ENCODE measurements around the gene GPR137B. TPM values are rescaled to one million over a fixed set of nuclear protein-coding genes. Genes with fewer than 3 reads are reported as not detected.

Gene GPR137B
- total and polyA plus RNA-seq, 2 experiments from 2014 or later = 4.5 to 11.1 TPM

GRCh38 chr1:236160540-236161127, 18.3 kb downstream of the GPR137B start (continued):
- TF ChIP-seq ZNF114 (CRISPR knock-in tag; IDR thresholded peaks at IDR 0.05) = no peak
- no peak for TF ChIP-seq ZNF331 (CRISPR knock-in tag; IDR thresholded peaks at IDR 0.05; ENCODE audit: low read depth)
- TF ChIP-seq ETS1 (IDR thresholded peaks at IDR 0.05) = no peak
- no peak for TF ChIP-seq JUNB (IDR thresholded peaks at IDR 0.05; ENCODE audit: unreplicated experiment)
- no peak for TF ChIP-seq POLR2AphosphoS5 (IDR thresholded peaks at IDR 0.05; ENCODE audit: low read depth)

GRCh38 chr1:236161230-236161629, 18.9 kb downstream of the GPR137B start:
- Histone ChIP-seq H3K79me2 (replicated peaks; ENCODE audit: insufficient read depth) (0 out of 2 replicates have a peak, but pooled peaks cover 4% of the 10 kb centered on the region), H4K20me1 (replicated peaks; ENCODE audit: insufficient read depth) (no peaks in the 10 kb centered on the region; the same call in 1 of the 2 replicates), H3K9me2 (ENCODE audit: insufficient read depth) (no peaks in the 10 kb centered on the region), H3K4me3 (no peak overlapping the region), H3K4me1 (ENCODE audit: insufficient read depth) (no peaks in the 10 kb centered on the region), H3K36me3 (ENCODE audit: insufficient read depth) (peaks cover 7% of the 10 kb centered on the region; the same call in 1 of the 2 replicates), H2AFZ (no peak overlapping the region), H3K27me3 (ENCODE audit: insufficient read depth) (no peaks in the 10 kb centered on the region), H3K27ac (ENCODE audit: low read depth) (no peak overlapping the region), H3F3A (replicated peaks; ENCODE audit: low read depth) (no peaks in the 10 kb centered on the region), H3K4me2 (no peak overlapping the region)
- DNase-seq (ENCODE audit: low spot score) = no peak
- peaks cover 39% of the 10 kb centered on the region for H3K9me3 Mint-ChIP-seq
- H3K4me1 Mint-ChIP-seq = 0 out of 3 replicates have a peak, but pooled peaks cover 2% of the 10 kb centered on the region
- peaks cover 14% of the 10 kb centered on the region for H3K27me3 Mint-ChIP-seq (ENCODE audit: insufficient read depth, low read depth, poor library complexity)
- H3K36me3 Mint-ChIP-seq (ENCODE audit: low read depth) = peaks cover 46% of the 10 kb centered on the region
- ATAC-seq = no peak
- H3K4me3 Mint-ChIP-seq = no peak overlapping the region; the same call in 2 of the 3 replicates
- no peak overlapping the region for H3K27ac Mint-ChIP-seq
- TF ChIP-seq ETS1 (IDR thresholded peaks at IDR 0.05) = no peak
- no peak for TF ChIP-seq STAT1 (IDR thresholded peaks at IDR 0.05; ENCODE audit: unreplicated experiment)
- TF ChIP-seq POLR2AphosphoS5 (IDR thresholded peaks at IDR 0.05; ENCODE audit: low read depth) = no peak
- no peak for TF ChIP-seq ZNF331 (CRISPR knock-in tag; IDR thresholded peaks at IDR 0.05; ENCODE audit: low read depth)
- TF ChIP-seq ZNF114 (CRISPR knock-in tag; IDR thresholded peaks at IDR 0.05) = no peak
- TF ChIP-seq EZH2phosphoT487 (IDR thresholded peaks at IDR 0.05; ENCODE audit: unreplicated experiment) = no peak
- TF ChIP-seq REST (IDR thresholded peaks at IDR 0.05; ENCODE audit: unreplicated experiment) = no peak
- no peak for TF ChIP-seq JUNB (IDR thresholded peaks at IDR 0.05; ENCODE audit: unreplicated experiment)
- no peak for TF ChIP-seq NANOG (IDR thresholded peaks at IDR 0.05; ENCODE audit: borderline replicate concordance)
- TF ChIP-seq CTCF (conservative IDR thresholded peaks at IDR 0.05; ENCODE audit: low read depth in 2 of 2) = no peak
- no peak for TF ChIP-seq EZH2 (IDR thresholded peaks at IDR 0.05; ENCODE audit: low read depth, unreplicated experiment)
